HG03139 (cell line): ENCODE data around the gene LMF1.

Experiments used
- ATAC-seq: cut with Tn5 transposase; IDR thresholded peaks from one replicate; pipeline ENCODE4 v1.9.1; 2021; ENCODE audit not compliant: unreplicated experiment

The LMF1 gene

GRCh38 chr16:854808-855410, 115.9 kb downstream of the LMF1 start:
- ATAC-seq = no peak

DNA sequence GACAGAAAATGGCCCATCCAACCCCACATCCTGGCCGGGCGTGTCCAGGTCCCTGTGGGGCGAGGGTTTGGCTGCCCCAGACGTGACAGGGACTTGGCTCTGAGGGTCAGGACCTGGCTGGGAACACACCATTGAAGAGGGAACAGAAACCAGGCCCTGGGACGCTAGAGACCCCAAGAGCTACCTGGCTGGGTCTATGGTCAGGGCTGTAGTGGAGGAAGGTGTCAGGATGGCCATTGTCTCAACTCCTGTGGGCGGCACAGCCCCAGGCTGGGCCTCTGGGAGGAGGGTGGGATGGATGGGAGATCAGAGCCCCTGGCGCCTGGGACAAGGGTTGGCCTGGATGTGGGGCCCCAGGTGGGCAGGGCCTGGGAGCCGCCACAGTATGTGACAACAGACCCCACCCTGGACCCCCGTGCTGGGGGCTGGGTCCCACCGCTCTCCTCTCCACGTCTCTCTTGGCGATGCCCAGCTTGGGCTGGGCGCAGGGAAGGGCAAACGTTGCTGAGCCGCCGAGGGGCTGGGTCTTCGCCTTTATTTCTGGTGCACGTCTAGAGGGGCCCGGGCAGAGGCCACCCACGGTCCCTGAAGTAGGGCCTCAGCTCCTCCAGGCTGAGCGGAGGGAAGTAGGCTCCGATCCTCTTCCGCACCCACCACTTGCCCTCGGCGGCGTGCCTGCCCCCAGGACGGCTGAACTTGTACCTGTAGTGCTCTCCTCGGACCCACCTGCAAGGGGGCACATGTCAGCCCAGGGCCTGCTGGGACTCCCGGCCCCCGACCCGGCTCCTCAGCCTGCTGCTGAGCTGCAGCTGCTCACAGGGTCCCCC, 116.6 kb downstream of the LMF1 start:
- ATAC-seq = no peak

DNA sequence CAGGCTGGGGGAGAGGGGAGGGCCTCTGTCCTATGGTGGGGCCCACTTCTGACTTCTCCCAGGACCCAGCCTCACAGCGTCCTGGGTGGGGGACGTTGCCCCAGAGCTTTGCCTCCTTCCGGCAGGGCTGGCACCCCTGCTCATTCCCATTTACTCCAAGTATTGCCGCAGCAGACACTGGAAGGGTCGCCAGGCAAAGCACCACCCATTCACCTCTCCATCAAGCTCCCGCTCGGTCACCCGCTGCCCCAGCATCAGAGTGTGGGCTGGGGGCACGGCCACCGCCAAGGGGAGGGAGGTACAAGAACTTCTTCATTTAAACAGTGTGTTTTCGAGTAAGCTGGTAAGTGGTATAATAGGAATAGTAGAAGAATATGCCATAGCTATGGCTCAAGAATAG, 117.5 kb downstream of the LMF1 start:
- no peak for ATAC-seq

GRCh38 chr16:852451-853185, 118.2 kb downstream of the LMF1 start:
- no peak for ATAC-seq

DNA sequence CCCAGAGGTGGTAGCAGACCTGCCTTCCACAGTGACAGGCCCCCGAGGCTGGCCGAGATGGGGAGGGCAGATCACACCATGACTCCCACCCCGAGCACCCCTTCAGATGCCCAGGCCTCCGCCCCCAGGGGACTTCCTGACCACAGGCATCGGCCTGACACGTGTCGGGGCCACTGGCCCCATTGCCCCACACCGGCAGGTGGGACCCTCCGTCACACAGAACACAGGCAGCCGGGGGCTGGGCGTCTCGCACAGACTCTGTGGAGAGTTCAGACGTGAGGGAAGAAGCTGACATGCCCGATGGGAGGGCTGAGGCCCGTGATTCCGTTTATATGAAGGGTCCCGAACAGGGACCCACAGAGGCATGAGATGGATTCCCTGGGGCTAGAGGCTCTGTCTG, 118.9 kb downstream of the LMF1 start:
- no peak for ATAC-seq

- ATAC-seq = no peak
Observed at GRCh38 chr16:851209-851810, 119.5 kb downstream of the LMF1 start.

DNA sequence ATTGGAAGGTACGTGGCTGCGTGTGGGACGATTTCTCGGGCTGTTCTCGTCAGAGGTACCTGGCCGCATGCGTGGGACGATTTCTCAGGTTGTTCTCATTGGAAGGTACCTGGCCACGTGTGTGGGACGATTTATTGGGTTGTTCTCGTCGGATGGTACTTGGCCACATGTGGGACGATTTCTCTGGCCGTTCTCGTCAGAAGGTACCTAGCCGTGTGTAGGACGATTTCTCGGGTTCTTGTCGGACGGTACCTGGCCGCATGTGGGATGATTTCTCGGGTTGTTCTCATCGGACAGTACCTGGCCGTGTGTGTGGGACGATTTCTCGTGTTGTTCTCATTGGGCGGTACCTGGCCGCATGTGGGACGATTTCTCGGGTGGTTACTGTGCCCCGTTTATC, 120.1 kb downstream of the LMF1 start:
- ATAC-seq = no peak

DNA sequence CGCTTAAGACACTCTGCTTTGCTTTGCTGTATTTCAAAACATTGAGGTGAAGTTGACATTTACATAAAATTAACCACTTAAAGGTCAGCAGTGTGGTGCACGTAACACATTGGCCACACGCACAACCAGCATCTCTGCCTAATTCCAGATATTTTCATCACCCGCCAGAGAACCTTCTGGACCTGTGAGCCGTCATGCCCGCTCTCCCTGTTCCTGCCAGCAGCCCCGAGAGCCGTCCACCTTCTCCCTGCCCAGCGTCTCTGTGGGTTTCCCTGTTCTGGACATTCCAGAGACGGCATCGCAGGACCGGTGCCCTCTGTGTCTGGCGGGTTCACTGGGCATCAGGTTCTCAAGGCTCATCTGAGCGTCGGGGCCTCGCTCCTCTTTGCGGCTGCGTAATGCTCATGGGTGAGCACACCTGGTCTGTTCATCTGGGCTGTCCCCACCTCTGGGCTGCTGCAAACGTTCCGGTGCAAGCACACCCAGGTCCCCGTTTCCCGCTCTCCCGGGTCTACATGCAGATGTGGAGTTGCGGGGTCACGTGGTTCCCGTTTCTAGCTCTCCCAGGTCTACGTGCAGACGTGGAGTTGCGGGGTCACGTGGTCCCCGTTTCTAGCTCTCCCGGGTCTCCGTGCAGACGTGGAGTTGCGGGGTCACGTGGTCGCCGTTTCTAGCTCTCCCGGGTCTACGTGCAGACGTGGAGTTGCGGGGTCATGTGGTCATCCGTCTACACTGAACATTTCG, 122.1 kb downstream of the LMF1 start:
- no peak for ATAC-seq

GRCh38 chr16:847681-848445, 122.9 kb downstream of the LMF1 start:
- ATAC-seq = no peak

DNA sequence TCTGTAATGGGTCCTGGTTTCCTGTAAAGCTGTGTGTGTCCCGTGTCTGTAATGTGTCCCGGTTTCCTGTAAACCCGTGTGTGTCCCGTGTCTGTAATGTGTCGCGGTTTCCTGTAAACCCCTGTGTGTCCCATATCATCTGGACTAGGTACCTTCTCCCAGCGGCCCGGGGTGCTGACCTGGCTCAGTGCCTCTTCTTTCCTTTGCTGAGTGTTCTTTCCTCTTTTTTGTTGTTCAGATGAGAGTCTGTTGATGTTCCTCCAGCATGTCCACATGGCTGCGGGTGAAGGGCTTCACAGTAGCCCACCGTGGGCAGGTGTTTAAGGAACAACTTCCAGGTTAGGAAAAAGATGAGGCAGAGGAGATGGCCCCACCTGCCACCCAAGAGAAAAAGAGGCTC, 123.6 kb downstream of the LMF1 start:
- no peak for ATAC-seq

GRCh38 chr16:845351-845745, 125.4 kb downstream of the LMF1 start:
- ATAC-seq = no peak

- no peak for ATAC-seq
Observed at GRCh38 chr16:844638-845350, 126.0 kb downstream of the LMF1 start.

- ATAC-seq = no peak
Observed at GRCh38 chr16:843771-844170, 127.0 kb downstream of the LMF1 start.

DNA sequence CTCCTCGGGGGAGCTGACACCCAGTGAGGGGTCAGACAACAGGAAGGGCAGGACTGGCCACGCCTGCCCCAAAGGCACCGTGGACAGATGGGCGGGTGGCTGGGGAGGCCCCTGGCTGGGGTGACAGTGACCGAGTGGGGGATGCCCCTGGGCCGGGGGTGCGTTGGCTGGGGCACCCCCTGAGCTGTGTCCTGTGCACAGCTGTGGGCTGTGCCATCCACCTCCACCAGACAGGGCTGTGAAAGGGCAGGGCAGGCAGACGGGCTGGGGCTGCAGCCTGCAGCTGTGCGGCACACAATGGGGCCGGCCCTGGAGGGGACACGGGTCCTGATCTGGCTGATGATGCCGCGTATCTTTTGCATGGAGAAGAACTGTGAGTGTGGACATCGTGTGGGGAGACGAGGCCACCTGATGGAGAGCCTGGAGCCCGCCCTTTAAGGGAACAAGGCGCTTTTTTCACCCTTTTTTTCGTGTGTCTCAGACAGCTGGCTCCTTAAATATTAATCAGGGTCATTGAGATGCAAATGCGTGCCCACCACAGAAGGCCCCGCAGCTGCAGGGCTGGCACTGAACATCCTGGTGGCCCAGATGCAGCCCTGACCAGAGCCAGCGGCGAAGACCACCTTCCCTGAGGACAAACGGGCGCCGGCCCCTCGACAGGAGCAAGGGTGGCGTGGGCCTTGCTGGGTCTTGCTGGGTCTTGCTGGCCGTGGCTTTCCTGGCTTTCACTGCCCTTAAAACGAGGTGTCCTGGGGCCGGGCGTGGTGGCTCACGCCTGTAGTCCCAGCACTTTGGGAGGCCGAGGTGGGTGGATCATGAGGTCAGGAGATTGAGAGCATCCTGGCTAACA, 127.8 kb downstream of the LMF1 start:
- ATAC-seq = no peak

- no peak for ATAC-seq
Observed at GRCh38 chr16:842061-842476, 128.7 kb downstream of the LMF1 start.

GRCh38 chr16:841455-842060, 129.2 kb downstream of the LMF1 start:
- no peak for ATAC-seq

- ATAC-seq = no peak
Observed at GRCh38 chr16:840561-841454, 130.0 kb downstream of the LMF1 start.
